HepG2 (cell line): ENCODE data around the gene ZFHX3. TPM values are rescaled to one million over a fixed set of nuclear protein-coding genes. Genes with fewer than 3 reads are reported as not detected.

Experiments used
- ATAC-seq: fragments of 200-7000 bp; cut with Tn5 transposase; 3 replicates; pipeline ENCODE4 v1.9.1; 2020; ENCODE audit warnings: mild to moderate bottlenecking, moderate library complexity
- BruUV-seq: library from RNA; stranded (reverse); fragments of 400-500 nt; replicated peaks from 2 replicates; lab custom pipeline; 2021; lab: Mats Ljungman, UMichigan
- CTCF ChIA-PET: fragments of 300-600 bp; formaldehyde crosslinking; extraction: SDS; loops from one replicate; lab custom pipeline; 2021; ENCODE audit warnings: low total read pairs, inconsistent platforms, low intra/inter-chr PET ratio; lab: Yijun Ruan, JAX
- POLR2A ChIA-PET: fragments of 350-600 bp; sonication (Branson Sonifier 250); formaldehyde crosslinking; loops from one replicate; lab custom pipeline; 2020; ENCODE audit warnings: antibody characterized with exemption, inconsistent platforms; lab: Yijun Ruan, JAX
- DNase-seq: peaks from one replicate; pipeline ENCODE4 v3.0.0-alpha.2; 2015; ENCODE audit warnings: low spot score
- FAIRE-seq: peaks from 3 replicates; lab custom pipeline; 2011; peaks lifted over from hg19 to GRCh38; lab: Jason Lieb, UNC
- H2AFZ ChIP-seq: one replicate; pipeline ENCODE4 v1.6.1; 2011; ENCODE audit warnings: low read length, inconsistent platforms
- H3K27ac ChIP-seq: fragments of 300-600 bp; 3 replicates; pipeline ENCODE4 v1.8.0; 2011; ENCODE audit warnings: mixed run types, mild to moderate bottlenecking, mixed read lengths, low read length, inconsistent platforms; ENCODE audit not compliant: insufficient read depth; ENCODE audit errors: extremely low read length
- H3K27me3 ChIP-seq, 2 experiments: fragments of 200-600 bp in 1 of 2; 2 replicates in 1 of 2; 3 replicates in 1 of 2; pipeline versions ENCODE4 v1.6.0 to v1.8.0; 2011; ENCODE audit warnings: low read length in 2 of 2, mild to moderate bottlenecking in 2 of 2, moderate library complexity in 2 of 2, inconsistent platforms in 1 of 2; ENCODE audit not compliant: insufficient read depth in 2 of 2, control insufficient read depth in 1 of 2
- H3K36me3 ChIP-seq, 2 experiments: fragments of 200-600 bp in 1 of 2; replicated peaks in 1 of 2; 2 replicates in 1 of 2; 3 replicates in 1 of 2; pipeline versions ENCODE4 v1.5.1 to v1.8.0; 2011; ENCODE audit warnings: low read length in 2 of 2, inconsistent platforms in 1 of 2; ENCODE audit not compliant: insufficient read depth in 2 of 2, control insufficient read depth in 1 of 2
- H3K4me1 ChIP-seq: 2 replicates; pipeline ENCODE4 v1.5.1; 2012; ENCODE audit warnings: low read length, inconsistent platforms; ENCODE audit not compliant: insufficient read depth
- H3K4me2 ChIP-seq: 2 replicates; pipeline ENCODE4 v1.6.0; 2011; ENCODE audit warnings: low read depth, low read length, inconsistent platforms
- H3K4me3 ChIP-seq, 3 experiments: fragments of 200-600 bp in 1 of 3; sonication (generic), shearing (Covaris generic) in 1 of 3; replicated peaks in 1 of 3; 2 replicates each; pipeline ENCODE4 v1.5.1; 2011 to 2016; ENCODE audit warnings: low read length in 3 of 3, inconsistent platforms in 2 of 3, low read depth in 2 of 3, mild to moderate bottlenecking in 2 of 3, control low read depth in 1 of 3, mixed read lengths in 1 of 3; ENCODE audit not compliant: insufficient read depth in 1 of 3
- H3K79me2 ChIP-seq: one replicate; pipeline ENCODE4 v1.6.1; 2011; ENCODE audit warnings: low read length, inconsistent platforms; ENCODE audit not compliant: insufficient read depth
- H3K9ac ChIP-seq: 2 replicates; pipeline ENCODE4 v1.6.0; 2011; ENCODE audit warnings: mild to moderate bottlenecking, low read depth, low read length, inconsistent platforms; ENCODE audit not compliant: insufficient read depth
- H3K9me3 ChIP-seq: 2 replicates; pipeline ENCODE4 v1.5.1; 2012; ENCODE audit warnings: mild to moderate bottlenecking, low read length
- H4K20me1 ChIP-seq: 2 replicates; pipeline ENCODE4 v1.6.0; 2011; ENCODE audit warnings: inconsistent platforms, mild to moderate bottlenecking, low read length, moderate library complexity; ENCODE audit not compliant: insufficient read depth
- CENPBD1 ChIP-seq: sonication (generic); formaldehyde crosslinking; IDR thresholded peaks from 2 replicates; pipeline ENCODE4 v1.8.0; 2022; ENCODE audit warnings: missing genetic modification reagents, low read depth, mild to moderate bottlenecking, borderline replicate concordance
- HDAC2 ChIP-seq: sonication (generic); formaldehyde crosslinking; IDR thresholded peaks from 2 replicates; pipeline ENCODE4 v1.4.0; 2020; ENCODE audit warnings: missing genetic modification reagents
- HIC2 ChIP-seq: sonication (generic); formaldehyde crosslinking; IDR thresholded peaks from 2 replicates; pipeline ENCODE4 v1.9.0; 2022; ENCODE audit warnings: low read depth, missing genetic modification reagents
- HOXA7 ChIP-seq: sonication (generic); formaldehyde crosslinking; IDR thresholded peaks from 2 replicates; pipeline ENCODE4 v1.8.1; 2022; ENCODE audit warnings: mild to moderate bottlenecking, missing genetic modification reagents, moderate library complexity
- NFE2L2 ChIP-seq: fragments of 150-350 bp; IDR thresholded peaks from 2 replicates; pipeline ENCODE4 v1.6.1; 2014; ENCODE audit warnings: low read length
- POGZ ChIP-seq: sonication (generic); formaldehyde crosslinking; IDR thresholded peaks from 2 replicates; pipeline ENCODE4 v1.4.0; 2020; ENCODE audit warnings: mild to moderate bottlenecking, missing genetic modification reagents
- ZMYM2 ChIP-seq: sonication (generic); formaldehyde crosslinking; IDR thresholded peaks from 2 replicates; pipeline ENCODE4 v1.8.0; 2022; ENCODE audit warnings: mild to moderate bottlenecking, missing genetic modification reagents
- WGBS: methylation state at CpG from one replicate; pipeline ENCODE4 v1.1.6; 2017; ENCODE audit warnings: low lambda C conversion rate; 5-methylcytosine and 5-hydroxymethylcytosine counted together
- in situ Hi-C: cut with HindIII; loops from 2 replicates; pipeline ENCODE4 v1.10.0; 2017; ENCODE audit warnings: low pct_unique_long_range_greater_than_20kb; ENCODE audit not compliant: extremely low pct_ligation_motif_present
- intact Hi-C: fragments of 100-400 bp; cut with micrococcal nuclease; formaldehyde crosslinking; loops from one replicate; pipeline ENCODE4 v1.10.0; 2022; ENCODE audit not compliant: unreplicated experiment
- polyA plus RNA-seq, 8 experiments: library from polyadenylated mRNA; depleted of rRNA in 3 of 8; stranded (reverse) in 7 of 8; unstranded in 1 of 8; fragments of >200 nt; fragmentation: Illumina TruSeq in 4 of 8; extraction: Trizol in 4 of 8; gene quantifications; 2 replicates each; pipeline versions ENCODE4 v1.2.1 to v1.2.3, GENCODE V29; 2011 to 2016; ENCODE audit warnings: low read depth in 4 of 8, missing spikeins in 1 of 8, mixed read lengths in 1 of 8; ENCODE audit not compliant: insufficient read depth in 1 of 8
- total RNA-seq, 5 experiments: library from RNA; depleted of rRNA; stranded (reverse); fragments of >200 nt; fragmentation: Illumina TruSeq; extraction: Trizol; gene quantifications; 2 replicates each; pipeline ENCODE4 v1.2.3, GENCODE V29; 2016; ENCODE audit warnings: low read depth in 1 of 5
- TF ChIP-seq, protein P1 (sequence below): sonication (generic); formaldehyde crosslinking; IDR thresholded peaks from 2 replicates; pipeline ENCODE4 v1.8.0; 2022; ENCODE audit warnings: mild to moderate bottlenecking, missing genetic modification reagents, moderate library complexity
- TF ChIP-seq, protein P2 (sequence below): sonication (generic); formaldehyde crosslinking; IDR thresholded peaks from 2 replicates; pipeline ENCODE4 v1.4.0; 2020; ENCODE audit warnings: missing genetic modification reagents
- TF ChIP-seq, protein P3 (sequence below): sonication (generic); formaldehyde crosslinking; conservative IDR thresholded peaks from 2 replicates; pipeline ENCODE4 v1.4.0; 2020; ENCODE audit warnings: missing genetic modification reagents
- TF ChIP-seq, protein P4 (sequence below): sonication (generic); formaldehyde crosslinking; IDR thresholded peaks from 2 replicates; pipeline ENCODE4 v1.5.0; 2020; ENCODE audit warnings: missing genetic modification reagents, mild to moderate bottlenecking, borderline replicate concordance

ZFHX3 gene
- total and polyA plus RNA-seq, 2 of the 13 experiments (the other 11 are each of a cell fraction or from before 2014, with no cell fraction given), result 5.0 to 6.0 TPM

- TF ChIP-seq, protein P1, sequence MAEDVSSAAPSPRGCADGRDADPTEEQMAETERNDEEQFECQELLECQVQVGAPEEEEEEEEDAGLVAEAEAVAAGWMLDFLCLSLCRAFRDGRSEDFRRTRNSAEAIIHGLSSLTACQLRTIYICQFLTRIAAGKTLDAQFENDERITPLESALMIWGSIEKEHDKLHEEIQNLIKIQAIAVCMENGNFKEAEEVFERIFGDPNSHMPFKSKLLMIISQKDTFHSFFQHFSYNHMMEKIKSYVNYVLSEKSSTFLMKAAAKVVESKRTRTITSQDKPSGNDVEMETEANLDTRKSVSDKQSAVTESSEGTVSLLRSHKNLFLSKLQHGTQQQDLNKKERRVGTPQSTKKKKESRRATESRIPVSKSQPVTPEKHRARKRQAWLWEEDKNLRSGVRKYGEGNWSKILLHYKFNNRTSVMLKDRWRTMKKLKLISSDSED, result no peak
- peak; percentile 59; the same call in 1 of the 2 replicates for TF ChIP-seq HIC2 (CRISPR knock-in tag)
- TF ChIP-seq, all 625 proteins: peak for 10
Observed at GRCh38 chr16:72937360-72937759, 110.6 kb downstream of the ZFHX3 start (continued).

- Histone ChIP-seq H3K4me3 (no peak overlapping the region), H3K9ac (no peak overlapping the region), H3K27me3 (no peaks in the 10 kb centered on the region), H3K27ac (no peak overlapping the region), H3K79me2 (peaks cover 79% of the 10 kb centered on the region), H4K20me1 (peaks cover 6% of the 10 kb centered on the region; the same call in 1 of the 2 replicates), H3K9me3 (no peaks in the 10 kb centered on the region), H3K4me1 (peaks cover 82% of the 10 kb centered on the region), H2AFZ (no peak overlapping the region), H3K4me2 (0 out of 2 replicates have a peak overlapping the region, but pooled peaks have one; percentile 8), H3K36me3 (peaks cover 2 to 16% of the 10 kb centered on the region in 2 experiments; a peak in 3 of 5 replicates)
- ChIA-PET CTCF (no interaction called here), POLR2A (interaction anchor here (1.2 kb wide), 1 partner anchor 59 kb away, joined by 6 read pairs; no protein-coding TSS in a partner anchor)
- ATAC-seq (peak; percentile 26), FAIRE-seq (no peak), DNase-seq (peak; percentile 73)
- BruUV-seq, result no TSS peak
- 68% methylated on average over 2 of the region's 2 CpGs for WGBS
- in situ Hi-C loops (no loop called here), intact Hi-C loops (no loop called here)
- TF ChIP-seq HOXA7 (CRISPR knock-in tag), result no peak
- TF ChIP-seq HDAC2 (CRISPR knock-in tag), result peak; percentile 45; the same call in 1 of the 2 replicates
- TF ChIP-seq, protein P2, sequence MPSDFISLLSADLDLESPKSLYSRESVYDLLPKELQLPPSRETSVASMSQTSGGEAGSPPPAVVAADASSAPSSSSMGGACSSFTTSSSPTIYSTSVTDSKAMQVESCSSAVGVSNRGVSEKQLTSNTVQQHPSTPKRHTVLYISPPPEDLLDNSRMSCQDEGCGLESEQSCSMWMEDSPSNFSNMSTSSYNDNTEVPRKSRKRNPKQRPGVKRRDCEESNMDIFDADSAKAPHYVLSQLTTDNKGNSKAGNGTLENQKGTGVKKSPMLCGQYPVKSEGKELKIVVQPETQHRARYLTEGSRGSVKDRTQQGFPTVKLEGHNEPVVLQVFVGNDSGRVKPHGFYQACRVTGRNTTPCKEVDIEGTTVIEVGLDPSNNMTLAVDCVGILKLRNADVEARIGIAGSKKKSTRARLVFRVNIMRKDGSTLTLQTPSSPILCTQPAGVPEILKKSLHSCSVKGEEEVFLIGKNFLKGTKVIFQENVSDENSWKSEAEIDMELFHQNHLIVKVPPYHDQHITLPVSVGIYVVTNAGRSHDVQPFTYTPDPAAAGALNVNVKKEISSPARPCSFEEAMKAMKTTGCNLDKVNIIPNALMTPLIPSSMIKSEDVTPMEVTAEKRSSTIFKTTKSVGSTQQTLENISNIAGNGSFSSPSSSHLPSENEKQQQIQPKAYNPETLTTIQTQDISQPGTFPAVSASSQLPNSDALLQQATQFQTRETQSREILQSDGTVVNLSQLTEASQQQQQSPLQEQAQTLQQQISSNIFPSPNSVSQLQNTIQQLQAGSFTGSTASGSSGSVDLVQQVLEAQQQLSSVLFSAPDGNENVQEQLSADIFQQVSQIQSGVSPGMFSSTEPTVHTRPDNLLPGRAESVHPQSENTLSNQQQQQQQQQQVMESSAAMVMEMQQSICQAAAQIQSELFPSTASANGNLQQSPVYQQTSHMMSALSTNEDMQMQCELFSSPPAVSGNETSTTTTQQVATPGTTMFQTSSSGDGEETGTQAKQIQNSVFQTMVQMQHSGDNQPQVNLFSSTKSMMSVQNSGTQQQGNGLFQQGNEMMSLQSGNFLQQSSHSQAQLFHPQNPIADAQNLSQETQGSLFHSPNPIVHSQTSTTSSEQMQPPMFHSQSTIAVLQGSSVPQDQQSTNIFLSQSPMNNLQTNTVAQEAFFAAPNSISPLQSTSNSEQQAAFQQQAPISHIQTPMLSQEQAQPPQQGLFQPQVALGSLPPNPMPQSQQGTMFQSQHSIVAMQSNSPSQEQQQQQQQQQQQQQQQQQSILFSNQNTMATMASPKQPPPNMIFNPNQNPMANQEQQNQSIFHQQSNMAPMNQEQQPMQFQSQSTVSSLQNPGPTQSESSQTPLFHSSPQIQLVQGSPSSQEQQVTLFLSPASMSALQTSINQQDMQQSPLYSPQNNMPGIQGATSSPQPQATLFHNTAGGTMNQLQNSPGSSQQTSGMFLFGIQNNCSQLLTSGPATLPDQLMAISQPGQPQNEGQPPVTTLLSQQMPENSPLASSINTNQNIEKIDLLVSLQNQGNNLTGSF, result no peak
- no peak for TF ChIP-seq NFE2L2
- TF ChIP-seq POGZ, result peak; percentile 65; the same call in 1 of the 2 replicates
- TF ChIP-seq, protein P3, sequence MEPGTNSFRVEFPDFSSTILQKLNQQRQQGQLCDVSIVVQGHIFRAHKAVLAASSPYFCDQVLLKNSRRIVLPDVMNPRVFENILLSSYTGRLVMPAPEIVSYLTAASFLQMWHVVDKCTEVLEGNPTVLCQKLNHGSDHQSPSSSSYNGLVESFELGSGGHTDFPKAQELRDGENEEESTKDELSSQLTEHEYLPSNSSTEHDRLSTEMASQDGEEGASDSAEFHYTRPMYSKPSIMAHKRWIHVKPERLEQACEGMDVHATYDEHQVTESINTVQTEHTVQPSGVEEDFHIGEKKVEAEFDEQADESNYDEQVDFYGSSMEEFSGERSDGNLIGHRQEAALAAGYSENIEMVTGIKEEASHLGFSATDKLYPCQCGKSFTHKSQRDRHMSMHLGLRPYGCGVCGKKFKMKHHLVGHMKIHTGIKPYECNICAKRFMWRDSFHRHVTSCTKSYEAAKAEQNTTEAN, result no peak
- TF ChIP-seq CENPBD1 (CRISPR knock-in tag), result no peak
- TF ChIP-seq ZMYM2 (CRISPR knock-in tag), result peak; percentile 95
- TF ChIP-seq, protein P4, sequence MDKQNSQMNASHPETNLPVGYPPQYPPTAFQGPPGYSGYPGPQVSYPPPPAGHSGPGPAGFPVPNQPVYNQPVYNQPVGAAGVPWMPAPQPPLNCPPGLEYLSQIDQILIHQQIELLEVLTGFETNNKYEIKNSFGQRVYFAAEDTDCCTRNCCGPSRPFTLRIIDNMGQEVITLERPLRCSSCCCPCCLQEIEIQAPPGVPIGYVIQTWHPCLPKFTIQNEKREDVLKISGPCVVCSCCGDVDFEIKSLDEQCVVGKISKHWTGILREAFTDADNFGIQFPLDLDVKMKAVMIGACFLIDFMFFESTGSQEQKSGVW (CRISPR knock-in tag), result no peak
Observed at GRCh38 chr16:72936408-72936807, 111.5 kb downstream of the ZFHX3 start.
